ENCODE results near the gene OR2D3.
"Not testable (repeated sequence)": the region's sequence is repeated elsewhere in the genome, so short reads cannot be mapped to it uniquely, and the experiment has no call there.

OR2D3 gene

DNA sequence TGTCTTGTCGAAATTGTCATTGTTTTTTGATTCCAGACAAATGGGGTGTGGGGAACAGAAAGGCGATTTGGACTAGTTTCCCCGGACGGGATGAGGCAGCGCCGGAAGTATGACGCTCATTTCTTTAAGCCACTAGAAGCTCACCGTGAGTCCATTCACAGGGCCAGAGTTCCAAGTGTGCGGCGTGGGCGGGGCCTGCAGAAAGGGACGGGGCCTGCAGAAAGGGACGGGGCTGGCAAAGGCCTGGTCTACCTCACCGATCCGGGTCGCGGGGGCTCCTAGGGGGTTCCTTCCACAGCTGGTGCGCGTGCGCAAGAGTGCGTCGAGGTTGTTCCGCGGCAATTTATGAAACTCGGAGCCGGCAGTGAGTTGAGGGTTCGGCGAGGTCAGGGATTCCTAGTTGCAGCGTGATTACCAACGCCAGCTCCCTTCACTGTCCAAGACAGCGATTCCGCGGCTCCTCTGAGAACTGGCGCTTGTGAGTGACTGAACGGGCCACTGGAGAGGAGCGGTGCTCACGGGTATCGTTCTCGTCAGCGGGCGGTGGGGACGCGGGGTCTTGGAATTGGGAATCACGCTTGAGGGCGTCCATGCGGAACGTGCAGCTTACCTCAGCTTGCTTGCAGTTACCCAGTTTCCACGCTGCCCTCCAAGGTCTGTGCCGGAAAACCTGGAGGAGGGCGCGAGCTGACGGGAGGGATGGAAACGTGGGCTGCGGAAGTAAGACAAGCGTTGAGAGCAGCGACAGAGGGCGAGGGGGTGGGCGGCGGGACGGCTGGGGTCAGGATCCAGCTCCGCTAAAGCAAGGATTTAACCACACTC, 5.6 kb downstream of the OR2D3 start, which contains the start of gene ZNF215:
ZNF215 (plus strand) TSS at position 219 of the 822 bp plus-strand sequence. CDS start 5,847 bp downstream, outside the sequence.
- DNase-seq (ENCODE audit: low read depth), result peak; percentile 60
- peak within 1 kb of the TSS; percentile 81 for H3K4me3 ChIP-seq (ENCODE audit: low read depth, low read length)

- DNase-seq (ENCODE audit: low read depth), result no peak
- peak overlapping the region; percentile 81 for H3K4me3 ChIP-seq (ENCODE audit: low read depth, low read length)
These were observed 6.3 kb downstream of the OR2D3 start for GRCh38 chr11:6927030-6927617.

DNA sequence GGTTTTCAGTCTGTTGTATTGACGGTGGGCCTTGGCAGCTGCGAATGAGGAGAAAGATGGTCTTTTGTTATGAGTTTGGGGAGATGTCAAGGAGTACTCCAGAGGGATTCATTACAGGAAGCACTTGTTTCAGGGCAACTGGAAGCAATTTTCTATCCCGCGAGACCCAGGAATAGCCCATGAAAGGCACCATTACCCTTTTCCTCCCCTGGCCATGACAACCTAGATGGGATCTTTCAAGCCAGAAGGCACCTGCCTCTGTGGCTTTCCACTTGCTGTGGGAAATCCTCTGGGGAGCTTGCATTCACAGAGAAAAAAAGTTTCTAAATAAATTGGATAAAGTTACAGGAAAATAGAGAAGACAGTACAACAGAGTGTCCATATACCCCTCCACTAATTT, 8.1 kb downstream of the OR2D3 start:
- H3K4me3 ChIP-seq (ENCODE audit: low read depth, low read length), result no peak overlapping the region
- no peak for DNase-seq (ENCODE audit: low read depth)

GRCh38 chr11:6931146-6931713, 10.4 kb downstream of the OR2D3 start:
- H3K4me3 ChIP-seq (ENCODE audit: low read depth, low read length), result no peak overlapping the region
- DNase-seq (ENCODE audit: low read depth), result peak; percentile 65

DNA sequence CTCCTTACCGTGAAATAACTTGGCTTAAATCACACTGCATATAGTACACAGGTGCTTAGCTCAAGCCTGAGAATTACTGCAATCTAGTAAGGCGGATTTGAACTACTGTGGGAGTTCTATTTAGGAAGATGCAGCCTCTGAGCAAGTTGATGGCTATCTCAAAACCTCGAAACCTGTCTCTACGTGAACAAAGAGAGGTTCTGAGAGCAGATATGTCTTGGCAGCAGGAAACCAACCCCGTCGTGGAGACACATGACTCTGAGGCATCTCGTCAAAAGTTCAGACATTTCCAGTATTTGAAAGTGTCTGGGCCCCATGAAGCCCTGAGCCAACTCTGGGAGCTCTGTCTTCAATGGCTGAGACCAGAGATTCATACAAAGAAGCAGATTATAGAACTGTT, 11.3 kb downstream of the OR2D3 start:
- no peak for DNase-seq (ENCODE audit: low read depth)
- H3K4me3 ChIP-seq (ENCODE audit: low read depth, low read length), result no peak overlapping the region

GRCh38 chr11:6941970-6942369, 21.2 kb downstream of the OR2D3 start:
- no peak overlapping the region for H3K4me3 ChIP-seq (ENCODE audit: low read depth, low read length)
- no peak for DNase-seq (ENCODE audit: low read depth)

- no peak overlapping the region for H3K4me3 ChIP-seq (ENCODE audit: low read depth, low read length)
- no peak for DNase-seq (ENCODE audit: low read depth)
These were observed 22.3 kb downstream of the OR2D3 start for GRCh38 chr11:6943131-6943530.

DNA sequence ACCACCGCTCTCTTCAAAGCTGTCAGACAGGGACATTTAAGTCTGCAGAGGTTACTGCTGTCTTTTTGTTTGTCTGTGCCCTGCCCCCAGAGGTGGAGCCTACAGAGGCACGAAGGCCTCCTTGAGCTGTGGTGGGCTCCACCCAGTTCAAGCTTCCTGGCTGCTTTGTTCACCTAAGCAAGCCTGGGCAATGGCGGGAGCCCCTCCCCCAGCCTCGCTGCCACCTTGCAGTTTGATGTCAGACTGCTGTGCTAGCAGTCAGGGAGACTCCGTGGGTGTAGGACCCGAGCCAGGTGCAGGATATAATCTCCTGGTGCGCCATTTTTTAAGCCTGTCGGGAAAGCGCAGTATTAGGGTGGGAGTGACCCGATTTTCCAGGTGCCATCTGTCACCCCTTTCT, 33.4 kb downstream of the OR2D3 start:
- not testable (repeated sequence) for H3K4me3 ChIP-seq (ENCODE audit: low read depth, low read length); DNase-seq (ENCODE audit: low read depth)

DNA sequence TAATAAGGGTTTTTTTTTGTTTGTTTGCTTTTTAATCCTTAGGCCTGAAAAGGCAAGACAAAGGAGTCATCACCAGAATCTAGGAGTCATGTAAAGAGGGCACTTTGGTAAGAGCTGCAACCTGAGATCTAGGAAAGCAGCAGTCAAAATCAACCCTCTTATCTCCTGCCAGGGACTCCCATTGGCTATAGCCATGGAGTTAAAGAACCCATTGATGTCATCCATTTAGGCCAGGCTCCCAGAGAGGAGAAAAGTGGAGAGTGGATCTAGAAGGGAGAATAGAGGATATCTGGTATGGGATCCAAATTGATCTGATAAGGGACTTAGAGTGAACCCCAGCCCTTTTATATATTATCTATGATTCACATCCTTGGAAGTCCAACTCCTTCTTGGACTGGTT, 41.3 kb downstream of the OR2D3 start:
- DNase-seq (ENCODE audit: low read depth), result no peak
- H3K4me3 ChIP-seq (ENCODE audit: low read depth, low read length), result no peak overlapping the region

DNA sequence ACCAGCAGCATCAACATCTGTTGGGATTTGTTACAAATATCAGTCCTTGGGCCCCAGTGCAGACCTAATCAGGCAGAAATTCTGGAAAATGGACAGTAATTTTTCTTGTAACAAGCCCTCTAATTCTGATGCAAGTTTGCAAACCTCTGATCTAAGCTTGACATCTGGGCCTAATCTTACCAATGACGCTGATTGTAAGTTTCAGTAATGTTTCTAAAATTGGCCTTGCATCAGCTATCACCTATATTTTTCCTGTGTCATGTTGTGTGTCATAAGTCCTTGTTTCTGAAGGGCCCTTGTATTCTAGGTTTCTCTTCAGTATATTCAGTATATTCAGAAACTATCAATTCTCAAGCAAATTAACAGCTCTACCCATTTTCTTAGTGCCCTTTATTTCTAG, 41.9 kb downstream of the OR2D3 start:
- no peak overlapping the region for H3K4me3 ChIP-seq (ENCODE audit: low read depth, low read length)
- DNase-seq (ENCODE audit: low read depth), result no peak

DNA sequence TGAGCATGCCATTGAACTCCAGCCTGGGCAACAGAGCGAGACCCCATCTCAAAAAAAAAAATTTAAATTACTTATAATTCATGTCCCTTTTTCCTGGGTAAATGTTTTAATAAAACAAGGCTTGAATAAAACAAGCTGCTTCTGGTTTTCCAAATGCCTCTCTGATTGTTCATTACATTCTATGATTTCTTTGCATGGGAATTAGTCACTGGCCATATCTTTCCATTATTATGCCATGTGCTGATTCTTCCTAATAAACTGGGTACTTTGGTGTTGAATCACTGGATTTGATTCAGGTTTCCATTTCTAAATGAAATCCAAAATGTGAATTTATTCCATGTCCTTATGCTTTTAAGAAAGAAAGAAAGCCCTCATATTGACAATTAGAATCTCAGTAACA, 48.0 kb downstream of the OR2D3 start:
- DNase-seq (ENCODE audit: low read depth), result no peak
- no peak overlapping the region for H3K4me3 ChIP-seq (ENCODE audit: low read depth, low read length)

- DNase-seq (ENCODE audit: low read depth); H3K4me3 ChIP-seq (ENCODE audit: low read depth, low read length): not testable (repeated sequence)
These were observed 49.1 kb downstream of the OR2D3 start for GRCh38 chr11:6969854-6970253.
